ENCODE results near the gene CDH24. TPM values are rescaled to one million over a fixed set of nuclear protein-coding genes. Genes with fewer than 3 reads are reported as not detected.

The CDH24 gene
- total and polyA plus RNA-seq, 9 of the 15 experiments (the other 6 are each of a cell fraction or from before 2014, with no cell fraction given), result 0.04 to 16.2 (median 4.9) TPM

GRCh38 chr14:23063601-23064000, 6.3 kb upstream of the CDH24 start:
- H3K79me2 ChIP-seq (ENCODE audit: control insufficient read depth, insufficient read depth, low read length), result peaks cover 32% of the 10 kb centered on the region
- in situ Hi-C loops (cut with MboI), result no loop called here
- BruUV-seq (replicated peaks), result no TSS peak

GRCh38 chr14:23062002-23062401, 4.7 kb upstream of the CDH24 start:
- peaks cover 17% of the 10 kb centered on the region for H3K79me2 ChIP-seq (ENCODE audit: control insufficient read depth, insufficient read depth, low read length)
- H3K4me3 ChIP-seq, result no peak overlapping the region
- 25% methylated on average over 4 of the region's 4 CpGs for WGBS (ENCODE audit: insufficient coverage, low coverage, missing lambda C conversion rate)
- H3K4me2 ChIP-seq (ENCODE audit: insufficient read depth, low read length), result no peak overlapping the region
- BruUV-seq (replicated peaks), result no TSS peak
- no peak overlapping the region; the same call in 2 of the 3 replicates for H3K27ac ChIP-seq (ENCODE audit: extremely low read depth, low read depth, low read length)
- peaks cover 80% of the 10 kb centered on the region for H3K36me3 ChIP-seq (ENCODE audit: control insufficient read depth, insufficient read depth, low read length)
- H4K20me1 ChIP-seq (replicated peaks; ENCODE audit: control insufficient read depth, insufficient read depth, low read length), result 0 out of 2 replicates have a peak, but pooled peaks cover 2% of the 10 kb centered on the region
- in situ Hi-C loops (cut with MboI) (no loop called here), intact Hi-C loops (cut with micrococcal nuclease) (no loop called here)
- peaks cover 2 to 17% of the 10 kb centered on the region in 2 experiments; a peak in 4 of 5 replicates for H3K4me1 ChIP-seq (replicated peaks in 1 of 2; ENCODE audit: control insufficient read depth in 2 of 2, insufficient read depth in 2 of 2, low read length in 2 of 2)
- no peak for DNase-seq (ENCODE audit: extremely low read depth in 1 of 4, low spot score in 3 of 4)
- ATAC-seq, result no peak
- CTCF ChIA-PET (ENCODE audit: low intra/inter-chr PET ratio), result no interaction called here
- FAIRE-seq, result no peak
- H3K9me1 ChIP-seq (ENCODE audit: control insufficient read depth, insufficient read depth, low read length), result peaks cover 5% of the 10 kb centered on the region
- H3K9me3 ChIP-seq (replicated peaks; ENCODE audit: control insufficient read depth, insufficient read depth, low read depth, low read length), result no peaks in the 10 kb centered on the region
- POLR2A ChIA-PET, result interaction anchor here (1.1 to 1.8 kb wide), 3 partner anchors 8 to 67 kb away, joined by 4 to 10 read pairs (median 5); partner anchors contain the start of genes ACIN1 and C14orf119
- no peaks in the 10 kb centered on the region for H3K27me3 ChIP-seq (ENCODE audit: control insufficient read depth in 2 of 2, insufficient read depth in 2 of 2, low read length in 2 of 2)
- no peak overlapping the region for H2AFZ ChIP-seq (ENCODE audit: low read depth, low read length)
- no peak overlapping the region for H3K9ac ChIP-seq (ENCODE audit: insufficient read depth in 1 of 2, low read depth in 2 of 2, low read length in 2 of 2)
- TF ChIP-seq, protein P1, sequence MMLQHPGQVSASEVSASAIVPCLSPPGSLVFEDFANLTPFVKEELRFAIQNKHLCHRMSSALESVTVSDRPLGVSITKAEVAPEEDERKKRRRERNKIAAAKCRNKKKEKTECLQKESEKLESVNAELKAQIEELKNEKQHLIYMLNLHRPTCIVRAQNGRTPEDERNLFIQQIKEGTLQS (IDR thresholded peaks at IDR 0.05), result peak; percentile 57
- TF ChIP-seq, protein P1 (CRISPR knock-in tag; conservative IDR thresholded peaks at IDR 0.05), result no peak
- TF ChIP-seq, protein P2, sequence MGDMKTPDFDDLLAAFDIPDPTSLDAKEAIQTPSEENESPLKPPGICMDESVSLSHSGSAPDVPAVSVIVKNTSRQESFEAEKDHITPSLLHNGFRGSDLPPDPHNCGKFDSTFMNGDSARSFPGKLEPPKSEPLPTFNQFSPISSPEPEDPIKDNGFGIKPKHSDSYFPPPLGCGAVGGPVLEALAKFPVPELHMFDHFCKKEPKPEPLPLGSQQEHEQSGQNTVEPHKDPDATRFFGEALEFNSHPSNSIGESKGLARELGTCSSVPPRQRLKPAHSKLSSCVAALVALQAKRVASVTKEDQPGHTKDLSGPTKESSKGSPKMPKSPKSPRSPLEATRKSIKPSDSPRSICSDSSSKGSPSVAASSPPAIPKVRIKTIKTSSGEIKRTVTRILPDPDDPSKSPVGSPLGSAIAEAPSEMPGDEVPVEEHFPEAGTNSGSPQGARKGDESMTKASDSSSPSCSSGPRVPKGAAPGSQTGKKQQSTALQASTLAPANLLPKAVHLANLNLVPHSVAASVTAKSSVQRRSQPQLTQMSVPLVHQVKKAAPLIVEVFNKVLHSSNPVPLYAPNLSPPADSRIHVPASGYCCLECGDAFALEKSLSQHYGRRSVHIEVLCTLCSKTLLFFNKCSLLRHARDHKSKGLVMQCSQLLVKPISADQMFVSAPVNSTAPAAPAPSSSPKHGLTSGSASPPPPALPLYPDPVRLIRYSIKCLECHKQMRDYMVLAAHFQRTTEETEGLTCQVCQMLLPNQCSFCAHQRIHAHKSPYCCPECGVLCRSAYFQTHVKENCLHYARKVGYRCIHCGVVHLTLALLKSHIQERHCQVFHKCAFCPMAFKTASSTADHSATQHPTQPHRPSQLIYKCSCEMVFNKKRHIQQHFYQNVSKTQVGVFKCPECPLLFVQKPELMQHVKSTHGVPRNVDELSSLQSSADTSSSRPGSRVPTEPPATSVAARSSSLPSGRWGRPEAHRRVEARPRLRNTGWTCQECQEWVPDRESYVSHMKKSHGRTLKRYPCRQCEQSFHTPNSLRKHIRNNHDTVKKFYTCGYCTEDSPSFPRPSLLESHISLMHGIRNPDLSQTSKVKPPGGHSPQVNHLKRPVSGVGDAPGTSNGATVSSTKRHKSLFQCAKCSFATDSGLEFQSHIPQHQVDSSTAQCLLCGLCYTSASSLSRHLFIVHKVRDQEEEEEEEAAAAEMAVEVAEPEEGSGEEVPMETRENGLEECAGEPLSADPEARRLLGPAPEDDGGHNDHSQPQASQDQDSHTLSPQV (IDR thresholded peaks at IDR 0.05), result no peak
- peak; percentile 74 for TF ChIP-seq NFIC (IDR thresholded peaks at IDR 0.05)
- TF ChIP-seq, protein P3, sequence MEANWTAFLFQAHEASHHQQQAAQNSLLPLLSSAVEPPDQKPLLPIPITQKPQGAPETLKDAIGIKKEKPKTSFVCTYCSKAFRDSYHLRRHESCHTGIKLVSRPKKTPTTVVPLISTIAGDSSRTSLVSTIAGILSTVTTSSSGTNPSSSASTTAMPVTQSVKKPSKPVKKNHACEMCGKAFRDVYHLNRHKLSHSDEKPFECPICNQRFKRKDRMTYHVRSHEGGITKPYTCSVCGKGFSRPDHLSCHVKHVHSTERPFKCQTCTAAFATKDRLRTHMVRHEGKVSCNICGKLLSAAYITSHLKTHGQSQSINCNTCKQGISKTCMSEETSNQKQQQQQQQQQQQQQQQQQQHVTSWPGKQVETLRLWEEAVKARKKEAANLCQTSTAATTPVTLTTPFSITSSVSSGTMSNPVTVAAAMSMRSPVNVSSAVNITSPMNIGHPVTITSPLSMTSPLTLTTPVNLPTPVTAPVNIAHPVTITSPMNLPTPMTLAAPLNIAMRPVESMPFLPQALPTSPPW (CRISPR knock-in tag; IDR thresholded peaks at IDR 0.05), result peak; percentile 34; the same call in 1 of the 2 replicates

More at GRCh38 chr14:23063601-23064000, 6.3 kb upstream of the CDH24 start:
- CTCF ChIA-PET (ENCODE audit: low intra/inter-chr PET ratio), result no interaction called here
- H3K27ac ChIP-seq (ENCODE audit: extremely low read depth, low read depth, low read length), result no peak overlapping the region
- DNase-seq (ENCODE audit: extremely low read depth in 1 of 4, low spot score in 3 of 4) (no peak), ATAC-seq (no peak), FAIRE-seq (no peak)
- no peak overlapping the region for H3K9ac ChIP-seq (ENCODE audit: insufficient read depth in 1 of 2, low read depth in 2 of 2, low read length in 2 of 2)
- TF ChIP-seq ZNF316 (IDR thresholded peaks at IDR 0.05) (no peak), MEIS2 (IDR thresholded peaks at IDR 0.05; ENCODE audit: partially characterized antibody) (no peak), EP400 (IDR thresholded peaks at IDR 0.05) (no peak), PHB (CRISPR knock-in tag; IDR thresholded peaks at IDR 0.05) (no peak), MTF1 (CRISPR knock-in tag; IDR thresholded peaks at IDR 0.05; ENCODE audit: borderline replicate concordance) (no peak), ZNF347 (CRISPR knock-in tag; IDR thresholded peaks at IDR 0.05; ENCODE audit: low read depth) (no peak), TAF7 (tag; IDR thresholded peaks at IDR 0.05) (no peak), LCOR (CRISPR knock-in tag; IDR thresholded peaks at IDR 0.05) (no peak)
- intact Hi-C loops (cut with micrococcal nuclease), result no loop called here
- no peak overlapping the region for H3K4me3 ChIP-seq
- H3K4me1 ChIP-seq (replicated peaks in 1 of 2; ENCODE audit: control insufficient read depth in 2 of 2, insufficient read depth in 2 of 2, low read length in 2 of 2), result peaks cover 0 to 5% of the 10 kb centered on the region in 2 experiments; a peak in 2 of 5 replicates
- no peaks in the 10 kb centered on the region for H3K9me3 ChIP-seq (replicated peaks; ENCODE audit: control insufficient read depth, insufficient read depth, low read depth, low read length)
- no peaks in the 10 kb centered on the region for H3K27me3 ChIP-seq (ENCODE audit: control insufficient read depth in 2 of 2, insufficient read depth in 2 of 2, low read length in 2 of 2)
- H2AFZ ChIP-seq (ENCODE audit: low read depth, low read length), result no peak overlapping the region
- POLR2A ChIA-PET, result interaction anchor here (0.8 kb wide), 1 partner anchor 1631 kb away, joined by 3 read pairs; no protein-coding TSS in a partner anchor
- H4K20me1 ChIP-seq (replicated peaks; ENCODE audit: control insufficient read depth, insufficient read depth, low read length), result peaks cover 12% of the 10 kb centered on the region; the same call in 1 of the 2 replicates
- H3K36me3 ChIP-seq (ENCODE audit: control insufficient read depth, insufficient read depth, low read length), result peaks cover 94% of the 10 kb centered on the region
- no peak overlapping the region for H3K4me2 ChIP-seq (ENCODE audit: insufficient read depth, low read length)
- WGBS (ENCODE audit: insufficient coverage, low coverage, missing lambda C conversion rate), result 89% methylated on average over 5 of the region's 5 CpGs
- H3K9me1 ChIP-seq (ENCODE audit: control insufficient read depth, insufficient read depth, low read length), result peaks cover 5% of the 10 kb centered on the region
